Endometrial microvascular endothelial cells (primary cell): Measurements from ENCODE around the gene CAST. TPM values are rescaled to one million over a fixed set of nuclear protein-coding genes. Genes with fewer than 3 reads are reported as not detected.

Experiments
- in situ Hi-C: cut with HindIII; loops from 2 replicates; pipeline ENCODE4 v1.10.0; 2017; ENCODE audit warnings: low sequenced_read_pairs, low pct_unique_long_range_greater_than_20kb; ENCODE audit errors: inconsistent ontology term
- total RNA-seq: library from RNA; depleted of rRNA; stranded (reverse); fragments of >200 nt; gene quantifications from one replicate; pipeline ENCODE4 v1.2.3, GENCODE V29; 2015; ENCODE audit errors: inconsistent ontology term

CAST gene
- total RNA-seq, 1 donor from 2014 or later: 155 TPM

GRCh38 chr5:96640696-96641095 lies 21.5 kb upstream of the CAST start:
- in situ Hi-C loops: no loop called here

GRCh38 chr5:96641368-96642280 lies 20.6 kb upstream of the CAST start:
- in situ Hi-C loops: no loop called here

GRCh38 chr5:96642281-96642640 lies 19.9 kb upstream of the CAST start:
- in situ Hi-C loops: no loop called here

DNA sequence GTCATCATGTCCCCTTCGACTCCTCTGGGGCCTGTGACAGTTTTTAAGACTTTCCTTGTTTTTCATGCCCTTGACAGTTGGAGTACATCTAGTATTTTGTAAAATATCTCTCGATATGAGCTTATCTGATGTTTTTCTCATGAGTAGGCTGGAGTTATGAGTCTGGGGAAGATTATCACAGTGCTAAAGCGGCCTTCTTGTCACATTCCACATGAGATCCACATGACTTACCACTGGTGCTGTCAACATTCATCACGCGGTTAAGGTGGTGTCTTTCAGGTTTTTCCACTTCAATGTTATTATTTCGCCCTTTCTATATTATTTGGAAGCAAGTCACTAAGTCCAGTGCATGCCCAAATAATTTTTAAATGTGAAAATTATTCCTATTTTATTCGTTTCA lies 17.1 kb upstream of the CAST start:
- in situ Hi-C loops: no loop called here

DNA sequence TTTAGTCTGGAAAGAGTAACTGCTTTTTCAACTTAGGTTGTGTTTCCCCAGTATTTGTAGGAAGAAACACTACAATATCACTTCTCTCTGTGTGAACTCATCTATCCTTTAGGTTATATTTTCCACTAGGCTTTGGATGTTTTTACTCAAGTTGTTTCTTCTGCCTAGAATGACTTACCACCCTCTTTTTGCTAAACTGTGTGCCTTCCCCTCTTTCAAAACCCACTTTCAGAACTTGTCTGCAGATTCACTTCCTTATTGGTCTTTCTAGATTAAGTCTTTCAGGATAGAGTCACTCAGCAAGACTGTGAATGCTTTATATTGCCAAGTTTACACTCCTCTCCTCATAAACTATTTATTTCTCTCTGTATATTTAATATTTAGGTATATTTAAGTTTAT lies 14.2 kb upstream of the CAST start:
- in situ Hi-C loops: no loop called here

- in situ Hi-C loops: no loop called here
Observed at GRCh38 chr5:96648593-96648992, 13.6 kb upstream of the CAST start.

DNA sequence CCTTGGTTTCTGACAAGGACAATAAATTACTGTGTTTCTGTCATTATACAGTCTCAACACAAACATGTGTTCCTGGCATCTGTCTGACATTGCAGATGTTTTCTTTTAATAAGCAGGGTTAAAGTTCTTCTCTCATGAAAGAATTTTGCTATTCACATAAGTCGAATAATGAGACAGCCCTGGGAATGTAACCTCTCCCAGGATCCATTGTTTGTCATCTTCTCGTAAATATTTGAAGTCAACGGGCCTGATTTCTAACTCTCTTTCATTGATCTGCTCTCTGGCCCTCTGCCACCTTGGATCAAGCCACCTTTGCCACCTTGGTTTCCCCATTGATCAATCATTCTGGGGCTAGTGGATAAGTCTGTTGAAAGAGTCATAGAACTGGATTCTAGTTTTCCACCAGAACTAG lies 12.9 kb upstream of the CAST start:
- in situ Hi-C loops: no loop called here

- in situ Hi-C loops: no loop called here
Observed at GRCh38 chr5:96649681-96650540, 12.3 kb upstream of the CAST start.

GRCh38 chr5:96651047-96651446 lies 11.1 kb upstream of the CAST start:
- in situ Hi-C loops: no loop called here

GRCh38 chr5:96651948-96652753 lies 10.0 kb upstream of the CAST start:
- in situ Hi-C loops: no loop called here

DNA sequence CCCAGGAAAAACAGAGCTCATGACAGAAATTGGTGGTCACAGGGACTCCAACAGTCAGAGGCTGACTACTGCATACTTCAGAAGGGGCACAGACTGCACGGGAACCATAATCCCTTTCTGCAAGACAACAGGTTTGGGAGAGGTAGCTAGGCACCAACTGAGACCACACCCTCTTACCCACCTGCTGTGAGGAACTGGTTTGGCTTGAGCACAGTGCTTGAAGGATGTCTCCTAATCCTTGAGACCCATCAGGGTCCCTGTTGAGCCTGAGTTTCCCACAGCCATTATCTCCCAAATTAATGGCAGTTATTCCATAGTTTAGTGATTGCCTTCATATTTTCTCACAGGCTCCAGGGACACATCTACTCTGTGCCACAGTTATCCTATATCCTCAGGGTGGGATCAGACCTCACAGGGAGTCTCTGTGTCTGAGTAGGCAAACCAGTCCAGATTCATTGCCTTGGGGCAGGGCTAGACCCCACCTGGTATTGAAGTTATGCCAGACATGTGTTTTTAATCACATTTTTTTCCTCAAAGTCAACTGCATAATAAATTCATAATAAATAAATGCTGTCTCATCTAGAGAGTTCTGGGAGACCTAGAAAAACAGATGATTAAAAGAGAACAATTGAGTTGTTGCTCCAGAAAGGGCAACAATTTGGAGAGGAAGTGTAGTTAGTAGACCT lies 9.3 kb upstream of the CAST start:
- in situ Hi-C loops: no loop called here

GRCh38 chr5:96654209-96654608 lies 8.0 kb upstream of the CAST start:
- in situ Hi-C loops: no loop called here

DNA sequence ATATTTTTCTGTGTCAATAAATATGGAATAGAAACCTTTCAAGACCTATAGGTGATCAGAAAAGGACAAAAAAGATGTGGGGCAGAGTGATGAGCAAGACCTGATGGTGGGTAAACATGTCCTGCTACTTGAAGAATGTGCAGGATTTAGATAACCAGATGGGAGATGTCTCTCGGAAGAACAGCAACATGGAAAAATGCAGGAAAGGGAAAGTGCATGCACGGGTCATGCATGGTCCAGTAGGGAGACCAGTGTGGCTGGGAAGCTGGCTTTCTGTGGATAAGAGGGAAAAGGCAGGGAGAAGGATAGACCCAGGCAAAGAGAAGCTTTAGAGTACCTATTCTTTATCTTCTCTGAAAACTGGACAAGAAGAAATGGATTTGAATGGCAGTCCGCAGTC lies 7.1 kb upstream of the CAST start:
- in situ Hi-C loops: no loop called here

GRCh38 chr5:96655506-96655905 lies 6.7 kb upstream of the CAST start:
- in situ Hi-C loops: no loop called here

GRCh38 chr5:96657068-96657467 lies 5.1 kb upstream of the CAST start:
- in situ Hi-C loops: no loop called here

- in situ Hi-C loops: no loop called here
Observed at GRCh38 chr5:96658272-96658671, 3.9 kb upstream of the CAST start.

DNA sequence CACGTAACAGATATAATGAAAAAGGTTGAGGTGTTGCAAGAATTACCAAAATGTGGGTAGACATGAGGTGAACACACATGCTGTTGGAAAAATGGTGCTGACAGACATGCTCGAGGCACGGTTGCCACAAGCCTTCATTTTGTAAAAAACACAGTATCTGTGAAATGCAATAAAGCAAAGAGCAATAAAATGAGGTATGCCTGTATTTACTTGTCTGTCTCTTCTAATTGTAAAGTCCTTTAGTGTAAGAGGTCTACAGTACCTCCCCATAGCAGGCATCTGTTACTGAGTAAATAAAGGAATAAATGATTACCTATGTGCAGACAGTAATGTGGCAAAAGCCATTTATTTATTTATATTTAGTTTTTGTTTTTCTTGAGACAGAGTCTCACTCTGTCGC lies 3.0 kb upstream of the CAST start:
- in situ Hi-C loops: no loop called here

DNA sequence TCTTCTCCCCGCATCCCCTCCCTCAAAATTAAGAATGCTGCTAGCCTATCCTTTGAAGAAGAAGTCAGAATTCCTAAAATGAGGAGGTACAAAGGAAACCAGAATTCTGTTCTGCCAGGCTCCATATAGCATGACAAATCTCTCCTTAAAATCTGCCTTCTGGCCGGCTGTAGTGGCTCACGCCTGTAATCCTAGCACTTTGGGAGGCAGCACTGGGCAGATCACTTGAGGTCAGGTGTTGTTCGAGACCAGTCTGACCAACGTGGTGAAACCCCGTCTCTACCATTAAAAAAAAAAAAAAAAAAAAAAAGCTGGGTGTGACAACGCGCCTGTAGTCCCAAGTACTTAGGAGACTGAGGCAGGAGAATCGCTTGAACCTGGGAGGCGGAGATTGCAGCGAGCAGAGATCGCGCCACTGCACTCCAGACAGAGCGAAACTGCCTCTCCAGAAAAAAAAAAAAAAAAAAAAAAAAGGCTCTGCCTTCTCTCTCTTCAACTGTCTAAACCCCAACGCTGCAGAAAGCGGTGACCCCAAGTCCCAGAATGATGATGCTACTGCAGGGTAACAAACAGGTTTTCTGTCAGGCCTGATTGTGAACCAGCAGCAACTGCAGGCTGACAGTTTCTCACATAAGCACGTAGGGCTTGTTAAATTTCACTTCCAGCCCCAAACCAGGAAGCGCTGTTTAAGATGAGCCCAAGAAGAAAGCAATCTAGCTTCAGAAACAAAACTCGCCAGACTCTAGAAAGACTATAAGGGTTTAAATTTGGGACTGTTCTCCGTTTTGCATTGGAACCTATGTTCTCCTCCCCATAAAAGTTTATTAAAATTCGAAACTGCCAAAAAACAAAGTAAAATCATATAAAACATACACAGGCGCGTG lies 963 bp upstream of the CAST start:
- in situ Hi-C loops: no loop called here
